NK-92 (cell line): ENCODE results near the gene CACNA1H.

Experiments used
- DNase-seq: peaks from one replicate; lab custom pipeline; 2025; ENCODE audit not compliant: unreplicated experiment; lab: John Stamatoyannopoulos, UW

Gene CACNA1H

GRCh38 chr16:1140582-1141162 is 12.2 kb upstream of the CACNA1H start:
- DNase-seq: no peak

GRCh38 chr16:1141191-1141590 is 11.7 kb upstream of the CACNA1H start:
- DNase-seq: no peak

GRCh38 chr16:1141716-1142115 is 11.2 kb upstream of the CACNA1H start:
- DNase-seq: no peak

GRCh38 chr16:1142911-1143310 is 10.0 kb upstream of the CACNA1H start:
- DNase-seq: no peak

- DNase-seq: no peak
These were observed 9.0 kb upstream of the CACNA1H start for GRCh38 chr16:1143761-1144450.

- no peak for DNase-seq
These were observed 8.2 kb upstream of the CACNA1H start for GRCh38 chr16:1144476-1145382.

GRCh38 chr16:1145383-1146100 is 7.4 kb upstream of the CACNA1H start:
- DNase-seq: no peak

GRCh38 chr16:1146409-1146808 is 6.5 kb upstream of the CACNA1H start:
- DNase-seq: no peak

GRCh38 chr16:1147027-1147426 is 5.9 kb upstream of the CACNA1H start:
- no peak for DNase-seq

- no peak for DNase-seq
These were observed 3.7 kb upstream of the CACNA1H start for GRCh38 chr16:1149101-1149636.

- DNase-seq: no peak
These were observed 2.4 kb upstream of the CACNA1H start for GRCh38 chr16:1150511-1150982.

GRCh38 chr16:1151424-1152122 is 1.3 kb upstream of the CACNA1H start:
- no peak for DNase-seq

GRCh38 chr16:1152123-1152638 is 725 bp upstream of the CACNA1H start:
- DNase-seq: no peak

- no peak for DNase-seq
These were observed 714 bp downstream of the CACNA1H start for GRCh38 chr16:1153480-1154160.

- DNase-seq: no peak
These were observed 1.5 kb downstream of the CACNA1H start for GRCh38 chr16:1154291-1154886.

- DNase-seq: no peak
These were observed 2.0 kb downstream of the CACNA1H start for GRCh38 chr16:1154887-1155331.

GRCh38 chr16:1155353-1156054 is 2.6 kb downstream of the CACNA1H start:
- DNase-seq: no peak
